Uterus (tissue), 4 donors: ENCODE data around the gene HOXA3. TPM values are rescaled to one million over a fixed set of nuclear protein-coding genes. Genes with fewer than 3 reads are reported as not detected.
A peak's percentile ranks its signal among the peaks of the same experiment; 100 is the strongest.

Source experiments
- DNase-seq, 2 donors: peaks; one replicate each; pipeline ENCODE4 v3.0.0-alpha.2; 2019 to 2020
- H3K27ac ChIP-seq, 2 donors: fragments of 200-600 bp; sonication (generic); 1 replicate in 1 of 2; 2 replicates in 1 of 2; pipeline ENCODE4 v1.5.1; 2016 to 2018
- H3K27me3 ChIP-seq, 2 donors: fragments of 200-600 bp; sonication (generic); one replicate each; pipeline ENCODE4 v1.5.1; 2018 to 2019; ENCODE audit warnings: control low read depth in 1 of 2
- H3K36me3 ChIP-seq, 2 donors: fragments of 200-600 bp; sonication (generic); one replicate each; pipeline ENCODE4 v1.5.1; 2019; ENCODE audit warnings: control low read depth in 1 of 2
- H3K4me1 ChIP-seq, 2 donors: fragments of 200-600 bp; sonication (generic); one replicate each; pipeline ENCODE4 v1.5.1; 2018 to 2019; ENCODE audit warnings: control low read depth in 1 of 2
- H3K4me3 ChIP-seq, 2 donors: fragments of 200-600 bp; sonication (generic); 1 replicate in 1 of 2; 2 replicates in 1 of 2; pipeline ENCODE4 v1.5.1; 2018 to 2019; ENCODE audit warnings: mild to moderate bottlenecking in 1 of 2
- H3K9me3 ChIP-seq, 2 donors: fragments of 200-600 bp; sonication (generic); one replicate each; pipeline ENCODE4 v1.5.1; 2019; ENCODE audit warnings: control low read depth in 1 of 2
- CTCF ChIP-seq, 4 experiments: fragments of 200-600 bp in 2 of 4; fragments of 450-650 bp in 2 of 4; sonication (generic) in 2 of 4; IDR thresholded peaks; one replicate each; pipeline ENCODE4 v1.5.1; 2016 to 2019; ENCODE audit warnings: antibody characterized with exemption in 4 of 4, mild to moderate bottlenecking in 2 of 4, moderate library complexity in 1 of 4
- POLR2A ChIP-seq, 2 donors: fragments of 450-650 bp; IDR thresholded peaks; one replicate each; pipeline ENCODE4 v1.6.1; 2016; ENCODE audit warnings: antibody characterized with exemption in 2 of 2, mild to moderate bottlenecking in 1 of 2, moderate library complexity in 1 of 2
- intact Hi-C: fragments of 100-400 bp; cut with DNase I; formaldehyde crosslinking; loops from one replicate; pipeline ENCODE4 v1.15.1; 2023; ENCODE audit warnings: low total_unique reads
- total RNA-seq, 4 donors: library from RNA; depleted of rRNA in 3 of 4; stranded (reverse); fragments of >200 nt in 3 of 4; gene quantifications; one replicate each; pipeline versions ENCODE4 v1.1.0 to v1.2.4, GENCODE V29; 2014 to 2023
- donor health status: DM: yes; HTN: yes; CAD: no.

The HOXA3 gene
- total RNA-seq, 4 donors from 2014 or later, result 1.0 to 34.5 (median 19.0) TPM

GRCh38 chr7:27172823-27173510, 20.6 kb upstream of the HOXA3 start:
- intact Hi-C loops, result no loop called here
- no peaks in the 10 kb centered on the region for H3K4me1 ChIP-seq
- no peaks in the 10 kb centered on the region for H3K27me3 ChIP-seq

GRCh38 chr7:27172315-27172774, 20.0 kb upstream of the HOXA3 start:
- TF ChIP-seq POLR2A (IDR thresholded peaks at IDR 0.05), result no peak
- TF ChIP-seq CTCF (IDR thresholded peaks at IDR 0.05), result no peak
- Histone ChIP-seq H3K36me3 (no peaks in the 10 kb centered on the region), H3K4me3 (peak overlapping the region; percentile 58 to 66), H3K27ac (peak overlapping the region; percentile 94 to 96), H3K9me3 (no peaks in the 10 kb centered on the region), H3K4me1 (no peaks in the 10 kb centered on the region), H3K27me3 (no peaks in the 10 kb centered on the region)
- DNase-seq, result no peak
- intact Hi-C loops, result no loop called here

More at GRCh38 chr7:27172823-27173510, 20.6 kb upstream of the HOXA3 start:
- Histone ChIP-seq H3K4me3 (peak overlapping the region; percentile 58 to 66), H3K36me3 (no peaks in the 10 kb centered on the region), H3K27ac (peak overlapping the region; percentile 94 to 96), H3K9me3 (no peaks in the 10 kb centered on the region)
- TF ChIP-seq CTCF (IDR thresholded peaks at IDR 0.05), result no peak
- peak; percentile 60 to 68 for TF ChIP-seq POLR2A (IDR thresholded peaks at IDR 0.05)
- peak; percentile 94 to 96 for DNase-seq

- peak overlapping the region; percentile 94 to 96 for H3K27ac ChIP-seq
- peak; percentile 27 to 35 for DNase-seq
- intact Hi-C loops, result no loop called here
These were observed 19.4 kb upstream of the HOXA3 start for GRCh38 chr7:27171637-27172314.

GRCh38 chr7:27171325-27171636, 18.9 kb upstream of the HOXA3 start:
- no peaks in the 10 kb centered on the region for H3K9me3 ChIP-seq
- TF ChIP-seq CTCF (IDR thresholded peaks at IDR 0.05), result no peak
- TF ChIP-seq POLR2A (IDR thresholded peaks at IDR 0.05), result no peak
- peak overlapping the region; percentile 94 to 96 for H3K27ac ChIP-seq
- intact Hi-C loops, result no loop called here
- no peaks in the 10 kb centered on the region for H3K4me1 ChIP-seq
- no peaks in the 10 kb centered on the region for H3K36me3 ChIP-seq
- H3K4me3 ChIP-seq, result peak overlapping the region; percentile 58 to 66
- DNase-seq, result peak; percentile 30 to 31
- H3K27me3 ChIP-seq, result no peaks in the 10 kb centered on the region

More at GRCh38 chr7:27171637-27172314, 19.4 kb upstream of the HOXA3 start:
- Histone ChIP-seq H3K4me3 (peak overlapping the region; percentile 58 to 66), H3K36me3 (no peaks in the 10 kb centered on the region), H3K9me3 (no peaks in the 10 kb centered on the region), H3K4me1 (no peaks in the 10 kb centered on the region), H3K27me3 (no peaks in the 10 kb centered on the region)
- TF ChIP-seq POLR2A (IDR thresholded peaks at IDR 0.05) (no peak), CTCF (IDR thresholded peaks at IDR 0.05) (no peak)
